K562 (cell line): ENCODE data around the gene TRAK1. TPM values are rescaled to one million over a fixed set of nuclear protein-coding genes. Genes with fewer than 3 reads are reported as not detected.

ENCODE experiments used
- ATAC-seq: fragments of 200-7000 bp; cut with Tn5 transposase; 3 replicates; pipeline ENCODE4 v1.9.1; 2020; ENCODE audit warnings: moderate library complexity
- BruUV-seq: library from RNA; stranded (reverse); fragments of 400-500 nt; replicated peaks from 2 replicates; lab custom pipeline; 2021; lab: Mats Ljungman, UMichigan
- CTCF ChIA-PET: fragments of 300-600 bp; formaldehyde crosslinking; extraction: SDS; loops from one replicate; lab custom pipeline; 2021; ENCODE audit warnings: low intra/inter-chr PET ratio; lab: Yijun Ruan, JAX
- POLR2A ChIA-PET: fragments of 300-600, 350-650 bp; sonication (Branson Sonifier 250); formaldehyde crosslinking; extraction: SDS; loops from one replicate; lab custom pipeline; 2021; ENCODE audit warnings: antibody characterized with exemption, inconsistent platforms; lab: Yijun Ruan, JAX
- DNase-seq, 4 experiments: peaks; one replicate each; pipeline versions ENCODE4 v3.0.0 to v3.0.0-alpha.2; 2011 to 2018; ENCODE audit warnings: low spot score in 3 of 4, mixed read lengths in 3 of 4; ENCODE audit errors: extremely low read depth in 1 of 4
- FAIRE-seq: peaks from 2 replicates; lab custom pipeline; 2011; peaks lifted over from hg19 to GRCh38; lab: Jason Lieb, UNC
- H2AFZ ChIP-seq: 2 replicates; pipeline ENCODE4 v1.6.0; 2011; ENCODE audit warnings: low read depth, low read length, control low read depth, inconsistent platforms
- H3K27ac ChIP-seq: fragments of 200-600 bp; 3 replicates; pipeline ENCODE4 v1.8.0; 2011; ENCODE audit warnings: low read depth, mild to moderate bottlenecking, control low read depth, inconsistent platforms, low read length, moderate library complexity, mixed read lengths; ENCODE audit errors: extremely low read depth
- H3K27me3 ChIP-seq, 2 experiments: fragments of 300-600 bp in 1 of 2; 2 replicates in 1 of 2; 3 replicates in 1 of 2; pipeline versions ENCODE4 v1.6.0 to v1.8.0; 2011; ENCODE audit warnings: inconsistent platforms in 2 of 2, low read length in 2 of 2, mild to moderate bottlenecking in 1 of 2, mixed read lengths in 1 of 2, moderate library complexity in 1 of 2; ENCODE audit not compliant: control insufficient read depth in 2 of 2, insufficient read depth in 2 of 2
- H3K36me3 ChIP-seq: fragments of 300-600 bp; 3 replicates; pipeline ENCODE4 v1.8.0; 2011; ENCODE audit warnings: mild to moderate bottlenecking, low read length, inconsistent platforms; ENCODE audit not compliant: control insufficient read depth, insufficient read depth
- H3K4me1 ChIP-seq, 2 experiments: fragments of 200-600 bp in 1 of 2; replicated peaks in 1 of 2; 2 replicates in 1 of 2; 3 replicates in 1 of 2; pipeline versions ENCODE4 v1.5.1 to v1.8.0; 2011; ENCODE audit warnings: inconsistent platforms in 2 of 2, low read length in 2 of 2, mild to moderate bottlenecking in 1 of 2, mixed read lengths in 1 of 2, moderate library complexity in 1 of 2; ENCODE audit not compliant: control insufficient read depth in 2 of 2, insufficient read depth in 2 of 2
- H3K4me2 ChIP-seq: 2 replicates; pipeline ENCODE4 v1.6.1; 2011; ENCODE audit warnings: low read length, control low read depth, inconsistent platforms, mixed read lengths; ENCODE audit not compliant: insufficient read depth
- H3K4me3 ChIP-seq: fragments of 200-600 bp; sonication (generic), shearing (Covaris generic); 2 replicates; pipeline ENCODE4 v1.5.1; 2016; ENCODE audit warnings: control low read depth, inconsistent platforms
- H3K79me2 ChIP-seq: fragments of 200-600 bp; 3 replicates; pipeline ENCODE4 v1.8.0; 2011; ENCODE audit warnings: low read length, inconsistent platforms; ENCODE audit not compliant: control insufficient read depth, insufficient read depth
- H3K9ac ChIP-seq, 2 experiments: 2 replicates each; pipeline versions ENCODE4 v1.6.0 to v1.6.1; 2011; ENCODE audit warnings: low read depth in 2 of 2, low read length in 2 of 2, control low read depth in 1 of 2, inconsistent platforms in 1 of 2, mild to moderate bottlenecking in 1 of 2, mixed read lengths in 1 of 2; ENCODE audit not compliant: insufficient read depth in 1 of 2
- H3K9me1 ChIP-seq: one replicate; pipeline ENCODE4 v1.6.0; 2011; ENCODE audit warnings: inconsistent platforms, mild to moderate bottlenecking, low read length, moderate library complexity; ENCODE audit not compliant: control insufficient read depth, insufficient read depth
- H3K9me3 ChIP-seq: replicated peaks from 2 replicates; pipeline ENCODE4 v1.5.1; 2011; ENCODE audit warnings: low read depth, low read length, inconsistent platforms; ENCODE audit not compliant: control insufficient read depth, insufficient read depth
- H4K20me1 ChIP-seq: replicated peaks from 2 replicates; pipeline ENCODE4 v1.6.1; 2011; ENCODE audit warnings: low read length, inconsistent platforms, mixed read lengths; ENCODE audit not compliant: control insufficient read depth, insufficient read depth
- ARHGAP35 ChIP-seq: fragments of 450-650 bp; IDR thresholded peaks from 2 replicates; pipeline ENCODE4 v1.6.1; 2018; ENCODE audit not compliant: partially characterized antibody
- BCLAF1 ChIP-seq, 2 experiments: fragments of 450-650 bp in 1 of 2; IDR thresholded peaks; 2 replicates each; pipeline ENCODE4 v1.6.1; 2011 to 2017; ENCODE audit warnings: low read depth in 2 of 2, antibody characterized with exemption in 1 of 2, borderline replicate concordance in 1 of 2, low read length in 1 of 2, mild to moderate bottlenecking in 1 of 2, mixed read lengths in 1 of 2; ENCODE audit not compliant: control insufficient read depth in 1 of 2
- GTF2A2 ChIP-seq: IDR thresholded peaks from 2 replicates; pipeline ENCODE4 v1.6.1; 2016; ENCODE audit warnings: mild to moderate bottlenecking, missing genetic modification characterization, missing compliant biosample characterization
- NFE2 ChIP-seq: IDR thresholded peaks from 2 replicates; pipeline ENCODE4 v1.6.1; 2014; ENCODE audit warnings: antibody characterized with exemption, low read depth
- ZNF263 ChIP-seq: sonication (generic); formaldehyde crosslinking; IDR thresholded peaks from 2 replicates; pipeline ENCODE4 v1.8.0; 2022; ENCODE audit warnings: mild to moderate bottlenecking, missing genetic modification reagents, borderline replicate concordance
- WGBS: fragments of 100-300 bp; shearing (Covaris generic); methylation state at CpG from one replicate; pipeline ENCODE4 v1.1.6; 2016; ENCODE audit warnings: low coverage, mixed read lengths; ENCODE audit not compliant: insufficient coverage; ENCODE audit errors: missing lambda C conversion rate; 5-methylcytosine and 5-hydroxymethylcytosine counted together
- in situ Hi-C: fragments of 300-500 bp; cut with MboI; formaldehyde crosslinking; loops from 4 replicates; pipeline ENCODE4 v1.15.0; 2018; ENCODE audit warnings: inconsistent platforms, mixed read lengths
- intact Hi-C: fragments of 100-400 bp; cut with micrococcal nuclease; formaldehyde crosslinking; loops from 2 replicates; pipeline ENCODE4 v1.14.2; 2022
- polyA plus RNA-seq, 8 experiments: library from polyadenylated mRNA; depleted of rRNA in 4 of 8; stranded (reverse) in 5 of 8; unstranded in 3 of 8; fragments of >200 nt; fragmentation: Nextera tagmentation in 2 of 8; fragmentation: Illumina TruSeq in 1 of 8; extraction: Ambion mirVana in 2 of 8; extraction: Trizol in 1 of 8; gene quantifications; 2 replicates each; pipeline versions ENCODE4 v1.2.1 to v1.2.3, GENCODE V29; 2011 to 2014; ENCODE audit warnings: inconsistent platforms in 1 of 8, missing spikeins in 1 of 8
- total RNA-seq, 7 experiments: library from RNA; depleted of rRNA in 6 of 7; stranded (reverse); fragments of >200 nt in 6 of 7; fragmentation: Illumina TruSeq in 2 of 7; extraction: Trizol in 2 of 7; gene quantifications; 2 replicates each; pipeline versions ENCODE4 v1.2.1 to v1.2.3, GENCODE V29; 2011 to 2021; ENCODE audit warnings: low replicate concordance in 1 of 7
- TF ChIP-seq, protein P1 (sequence below): sonication (generic); formaldehyde crosslinking; IDR thresholded peaks from 2 replicates; pipeline ENCODE4 v1.8.0; 2022; ENCODE audit warnings: mild to moderate bottlenecking, missing genetic modification reagents

The TRAK1 gene
- total and polyA plus RNA-seq, 9 of the 15 experiments (the other 6 are each of a cell fraction or from before 2014, with no cell fraction given), result 5.3 to 28.5 (median 17.5) TPM

GRCh38 chr3:42080453-42080872 lies 10.7 kb upstream of the TRAK1 start:
- Histone ChIP-seq H2AFZ (no peak overlapping the region), H3K4me2 (no peak overlapping the region), H3K9ac (no peak overlapping the region; a peak in 1 of 4 replicates), H3K4me1 (peaks cover 0 to 5% of the 10 kb centered on the region in 2 experiments; a peak in 2 of 5 replicates), H4K20me1 (no peaks in the 10 kb centered on the region; the same call in 1 of the 2 replicates), H3K79me2 (peaks cover 13% of the 10 kb centered on the region; the same call in 2 of the 3 replicates), H3K27ac (no peak overlapping the region), H3K9me3 (no peaks in the 10 kb centered on the region), H3K9me1 (no peaks in the 10 kb centered on the region), H3K4me3 (no peak overlapping the region), H3K36me3 (no peaks in the 10 kb centered on the region), H3K27me3 (no peaks in the 10 kb centered on the region)
- 75% methylated on average over 1 of the region's 1 CpG for WGBS
- POLR2A ChIA-PET, result interaction anchor here (0.6 to 1.0 kb wide), 2 partner anchors 20 to 34 kb away, joined by 3 read pairs; no protein-coding TSS in a partner anchor
- FAIRE-seq (no peak), DNase-seq (no peak), ATAC-seq (no peak)
- in situ Hi-C loops, result loop anchor here (25.0 kb wide), 1 partner anchor 168 kb away; no protein-coding TSS in a partner anchor
- CTCF ChIA-PET, result no interaction called here
- no peak for TF ChIP-seq BCLAF1 (IDR thresholded peaks at IDR 0.05; ENCODE audit: borderline replicate concordance in 1 of 2, control insufficient read depth in 1 of 2, low read depth in 2 of 2, low read length in 1 of 2)
- no peak for TF ChIP-seq GTF2A2
- no peak for TF ChIP-seq ZNF263 (CRISPR knock-in tag)
- TF ChIP-seq ARHGAP35, result no peak
- TF ChIP-seq, protein P1, sequence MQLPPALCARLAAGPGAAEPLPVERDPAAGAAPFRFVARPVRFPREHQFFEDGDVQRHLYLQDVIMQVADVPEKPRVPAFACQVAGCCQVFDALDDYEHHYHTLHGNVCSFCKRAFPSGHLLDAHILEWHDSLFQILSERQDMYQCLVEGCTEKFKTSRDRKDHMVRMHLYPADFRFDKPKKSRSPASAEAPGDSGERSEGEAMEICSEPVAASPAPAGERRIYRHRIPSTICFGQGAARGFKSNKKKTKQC (CRISPR knock-in tag), result no peak
- no peak for TF ChIP-seq NFE2
- no TSS peak for BruUV-seq
- intact Hi-C loops, result no loop called here
